Loucy (cell line): ENCODE results near the gene FANCC.

Experiments used
- H2AFZ ChIP-seq: fragments of 200-600 bp; sonication (generic); 2 replicates; pipeline ENCODE4 v1.6.0; 2016; ENCODE audit warnings: antibody characterized with exemption, mild to moderate bottlenecking, low read length, moderate library complexity
- H3F3A ChIP-seq: fragments of 200-600 bp; 2 replicates; pipeline ENCODE4 v1.6.0; 2016; ENCODE audit warnings: antibody characterized with exemption, low read depth, mild to moderate bottlenecking
- H3K27me3 ChIP-seq: fragments of 200-600 bp; sonication (generic); 2 replicates; pipeline ENCODE4 v1.6.1; 2014; ENCODE audit warnings: low read length, mild to moderate bottlenecking; ENCODE audit not compliant: insufficient read depth, poor library complexity, severe bottlenecking
- H3K36me3 ChIP-seq: fragments of 200-600 bp; sonication (generic); 2 replicates; pipeline ENCODE4 v1.6.1; 2016; ENCODE audit warnings: low read length; ENCODE audit not compliant: insufficient read depth
- H3K4me1 ChIP-seq: fragments of 200-600 bp; sonication (generic); 2 replicates; pipeline ENCODE4 v1.5.1; 2014; ENCODE audit warnings: low read length, mild to moderate bottlenecking; ENCODE audit not compliant: insufficient read depth, poor library complexity, severe bottlenecking
- H3K4me2 ChIP-seq: fragments of 200-600 bp; sonication (generic); 2 replicates; pipeline ENCODE4 v1.6.0; 2014; ENCODE audit warnings: antibody characterized with exemption, low read length, low read depth, mild to moderate bottlenecking; ENCODE audit not compliant: poor library complexity, severe bottlenecking
- H3K4me3 ChIP-seq: fragments of 200-600 bp; sonication (generic); 2 replicates; pipeline ENCODE4 v1.5.1; 2014; ENCODE audit warnings: low read length, mild to moderate bottlenecking, mixed read lengths; ENCODE audit not compliant: poor library complexity, severe bottlenecking
- H3K79me2 ChIP-seq: fragments of 200-600 bp; sonication (generic); 2 replicates; pipeline ENCODE4 v1.6.1; 2014; ENCODE audit warnings: low read length; ENCODE audit not compliant: insufficient read depth
- H3K9ac ChIP-seq: fragments of 200-600 bp; sonication (generic); 2 replicates; pipeline ENCODE4 v1.6.0; 2014; ENCODE audit warnings: mild to moderate bottlenecking, low read depth, low read length, moderate library complexity; ENCODE audit not compliant: poor library complexity, severe bottlenecking
- H3K9me2 ChIP-seq: fragments of 200-600 bp; sonication (generic); replicated peaks from 2 replicates; pipeline ENCODE4 v1.6.1; 2016; ENCODE audit warnings: low read depth, low read length, mixed read lengths
- H3K9me3 ChIP-seq: fragments of 200-600 bp; sonication (generic); 2 replicates; pipeline ENCODE4 v1.6.1; 2014; ENCODE audit warnings: mild to moderate bottlenecking, antibody characterized with exemption, low read length, low read depth; ENCODE audit not compliant: insufficient read depth
- H4K20me1 ChIP-seq: fragments of 200-600 bp; sonication (generic); 2 replicates; pipeline ENCODE4 v1.6.0; 2014; ENCODE audit warnings: antibody characterized with exemption, low read length, mild to moderate bottlenecking; ENCODE audit not compliant: insufficient read depth, poor library complexity, severe bottlenecking
- EZH2phosphoT487 ChIP-seq: fragments of 200-600 bp; IDR thresholded peaks from 2 replicates; pipeline ENCODE4 v1.6.1; 2018; ENCODE audit warnings: antibody characterized with exemption, mild to moderate bottlenecking, moderate library complexity, borderline replicate concordance
- TF ChIP-seq, protein P1 (sequence below): fragments of 200-600 bp; sonication (generic); conservative IDR thresholded peaks from 2 replicates; pipeline ENCODE4 v1.5.1; 2014; ENCODE audit warnings: mild to moderate bottlenecking, antibody characterized with exemption, low read length

FANCC gene

DNA sequence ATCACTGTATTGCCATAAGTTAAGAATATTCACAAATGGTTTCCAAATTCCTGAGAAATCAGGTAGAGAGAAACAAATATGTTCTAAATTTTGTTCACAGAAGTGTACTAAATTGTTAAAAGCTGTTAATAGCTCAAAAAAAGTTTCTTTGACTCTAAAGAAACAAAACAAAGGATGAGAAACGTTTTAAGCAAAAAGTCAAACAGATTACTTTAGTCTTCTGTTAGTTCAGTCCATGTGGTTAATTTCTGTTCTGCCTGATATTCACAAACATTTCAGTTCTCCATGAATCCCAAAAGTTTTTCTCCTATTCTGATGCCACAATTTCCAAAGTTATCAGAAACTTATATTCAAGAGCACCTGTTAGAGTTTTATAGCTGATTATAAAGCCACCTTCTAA lies 7.7 kb upstream of the FANCC start:
- H3K36me3 ChIP-seq, result no peaks in the 10 kb centered on the region
- TF ChIP-seq EZH2phosphoT487, result no peak
- TF ChIP-seq, protein P1, sequence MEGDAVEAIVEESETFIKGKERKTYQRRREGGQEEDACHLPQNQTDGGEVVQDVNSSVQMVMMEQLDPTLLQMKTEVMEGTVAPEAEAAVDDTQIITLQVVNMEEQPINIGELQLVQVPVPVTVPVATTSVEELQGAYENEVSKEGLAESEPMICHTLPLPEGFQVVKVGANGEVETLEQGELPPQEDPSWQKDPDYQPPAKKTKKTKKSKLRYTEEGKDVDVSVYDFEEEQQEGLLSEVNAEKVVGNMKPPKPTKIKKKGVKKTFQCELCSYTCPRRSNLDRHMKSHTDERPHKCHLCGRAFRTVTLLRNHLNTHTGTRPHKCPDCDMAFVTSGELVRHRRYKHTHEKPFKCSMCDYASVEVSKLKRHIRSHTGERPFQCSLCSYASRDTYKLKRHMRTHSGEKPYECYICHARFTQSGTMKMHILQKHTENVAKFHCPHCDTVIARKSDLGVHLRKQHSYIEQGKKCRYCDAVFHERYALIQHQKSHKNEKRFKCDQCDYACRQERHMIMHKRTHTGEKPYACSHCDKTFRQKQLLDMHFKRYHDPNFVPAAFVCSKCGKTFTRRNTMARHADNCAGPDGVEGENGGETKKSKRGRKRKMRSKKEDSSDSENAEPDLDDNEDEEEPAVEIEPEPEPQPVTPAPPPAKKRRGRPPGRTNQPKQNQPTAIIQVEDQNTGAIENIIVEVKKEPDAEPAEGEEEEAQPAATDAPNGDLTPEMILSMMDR, result no peak
- H3K4me2 ChIP-seq, result no peak overlapping the region
- H3K27me3 ChIP-seq, result no peaks in the 10 kb centered on the region
- no peaks in the 10 kb centered on the region for H3F3A ChIP-seq
- H3K9ac ChIP-seq, result no peak overlapping the region
- no peaks in the 10 kb centered on the region for H3K9me2 ChIP-seq
- H2AFZ ChIP-seq, result no peak overlapping the region
- no peaks in the 10 kb centered on the region for H3K4me1 ChIP-seq
- no peaks in the 10 kb centered on the region for H4K20me1 ChIP-seq
- H3K9me3 ChIP-seq, result peaks cover 16% of the 10 kb centered on the region; the same call in 1 of the 2 replicates
- H3K4me3 ChIP-seq, result no peak overlapping the region
- H3K79me2 ChIP-seq, result no peaks in the 10 kb centered on the region

DNA sequence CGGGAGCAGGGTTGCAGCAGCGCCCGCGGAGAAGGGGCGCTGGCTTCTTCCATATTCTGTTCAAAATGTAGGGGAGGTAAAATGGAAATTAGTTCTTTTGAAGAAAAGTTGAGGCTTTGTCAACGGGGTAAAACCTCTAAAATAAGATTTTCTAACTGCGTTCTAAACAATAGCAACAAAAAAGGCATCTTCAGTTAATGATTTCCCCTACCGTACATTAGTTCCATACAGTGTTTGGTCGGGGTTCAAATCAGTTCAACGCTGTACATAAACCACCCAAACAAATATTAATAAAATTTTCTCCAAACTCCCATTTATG lies 343 bp upstream of the FANCC start:
- Histone ChIP-seq H3K9me3 (no peaks in the 10 kb centered on the region), H3K9me2 (no peaks in the 10 kb centered on the region), H3K79me2 (peaks cover 37% of the 10 kb centered on the region), H4K20me1 (no peaks in the 10 kb centered on the region), H3K4me1 (peaks cover 36% of the 10 kb centered on the region), H3K27me3 (no peaks in the 10 kb centered on the region), H3K4me2 (peak overlapping the region; percentile 76), H3F3A (0 out of 2 replicates have a peak, but pooled peaks cover 2% of the 10 kb centered on the region), H3K9ac (peak overlapping the region; percentile 94), H3K36me3 (no peaks in the 10 kb centered on the region), H2AFZ (peak overlapping the region; percentile 96), H3K4me3 (peak overlapping the region; percentile 92)
- TF ChIP-seq, protein P1, result no peak
- no peak for TF ChIP-seq EZH2phosphoT487

GRCh38 chr9:95316794-95317118 lies 753 bp downstream of the FANCC start:
- TF ChIP-seq, protein P1, result no peak
- TF ChIP-seq EZH2phosphoT487, result no peak
- Histone ChIP-seq H2AFZ (peak overlapping the region; percentile 96), H3K4me1 (peaks cover 44% of the 10 kb centered on the region), H4K20me1 (no peaks in the 10 kb centered on the region), H3K9me3 (no peaks in the 10 kb centered on the region), H3K4me2 (peak overlapping the region; percentile 84), H3K36me3 (no peaks in the 10 kb centered on the region), H3K9me2 (no peaks in the 10 kb centered on the region), H3F3A (0 out of 2 replicates have a peak, but pooled peaks cover 2% of the 10 kb centered on the region), H3K4me3 (peak overlapping the region; percentile 92), H3K9ac (peak overlapping the region; percentile 94), H3K79me2 (peaks cover 47% of the 10 kb centered on the region), H3K27me3 (no peaks in the 10 kb centered on the region)
